T-cell (primary cell): ENCODE data around the gene DHPS. TPM values are rescaled to one million over a fixed set of nuclear protein-coding genes. Genes with fewer than 3 reads are reported as not detected.
"Not testable (repeated sequence)": the region's sequence is repeated elsewhere in the genome, so short reads cannot be mapped to it uniquely, and the experiment has no call there.

Experiments
- ATAC-seq, 4 experiments: fragments of 200-7000 bp in 3 of 4; fragments of 150-1000 bp in 1 of 4; cut with Tn5 transposase; replicated peaks in 1 of 4; 1 replicate in 3 of 4; 2 replicates in 1 of 4; pipeline ENCODE4 v1.10.0; 2021; ENCODE audit warnings: moderate library complexity in 3 of 4, mild to moderate bottlenecking in 2 of 4, moderate number of reproducible peaks in 1 of 4
- CTCF ChIA-PET, 2 donors: fragments of 300-600 bp; sonication (Branson Sonifier 250); formaldehyde crosslinking; loops; one replicate each; lab custom pipeline; 2022; ENCODE audit warnings: antibody characterized with exemption in 2 of 2; lab: Charles Lee
- POLR2A ChIA-PET, 2 donors: fragments of 300-600 bp; sonication (Branson Sonifier 250); formaldehyde crosslinking; loops; one replicate each; lab custom pipeline; 2022; ENCODE audit warnings: antibody characterized with exemption in 2 of 2; lab: Charles Lee
- DNase-seq, 35 experiments: peaks; one replicate each; pipeline versions ENCODE4 v3.0.0 to v3.0.0-alpha.2; 2013 to 2023
- H3K27ac ChIP-seq: one replicate; pipeline ENCODE4 v1.5.1; 2013; ENCODE audit warnings: low read length
- H3K27me3 ChIP-seq, 2 experiments: replicated peaks in 1 of 2; 1 replicate in 1 of 2; 2 replicates in 1 of 2; pipeline versions ENCODE4 v1.6.1 to v1.7.0; 2013; ENCODE audit warnings: low read length in 1 of 2, mixed read lengths in 1 of 2; ENCODE audit not compliant: control insufficient read depth in 2 of 2, insufficient read depth in 2 of 2; ENCODE audit errors: extremely low read depth in 1 of 2
- H3K36me3 ChIP-seq, 2 donors: 1 replicate in 1 of 2; 2 replicates in 1 of 2; pipeline versions ENCODE4 v1.6.1 to v1.7.0; 2013; ENCODE audit warnings: low read length in 1 of 2; ENCODE audit not compliant: control insufficient read depth in 2 of 2, insufficient read depth in 1 of 2; ENCODE audit errors: extremely low read depth in 1 of 2
- H3K4me1 ChIP-seq, 2 experiments: 1 replicate in 1 of 2; 2 replicates in 1 of 2; pipeline versions ENCODE4 v1.6.1 to v1.7.0; 2013; ENCODE audit warnings: low read length in 2 of 2, mixed read lengths in 1 of 2; ENCODE audit not compliant: insufficient read depth in 2 of 2, control insufficient read depth in 1 of 2; ENCODE audit errors: extremely low read depth in 1 of 2
- H3K4me3 ChIP-seq, 2 donors: 1 replicate in 1 of 2; 2 replicates in 1 of 2; pipeline versions ENCODE4 v1.5.1 to v1.7.0; 2013; ENCODE audit warnings: mild to moderate bottlenecking in 2 of 2, low read length in 1 of 2, moderate library complexity in 1 of 2; ENCODE audit not compliant: control insufficient read depth in 1 of 2; ENCODE audit errors: extremely low read depth in 1 of 2
- H3K9me3 ChIP-seq: 2 replicates; pipeline ENCODE4 v1.7.0; 2013
- H3K27ac Mint-ChIP-seq, 2 donors: one replicate each; pipeline ENCODE4 v1.8.0; 2020 to 2021; ENCODE audit warnings: mild to moderate bottlenecking in 2 of 2, mixed read lengths in 2 of 2
- H3K27me3 Mint-ChIP-seq, 2 donors: one replicate each; pipeline ENCODE4 v1.8.0; 2021 to 2022; ENCODE audit warnings: mixed read lengths in 2 of 2
- H3K36me3 Mint-ChIP-seq: one replicate; pipeline ENCODE4 v1.8.0; 2021; ENCODE audit warnings: mixed read lengths
- H3K4me1 Mint-ChIP-seq, 3 donors: one replicate each; pipeline ENCODE4 v1.8.0; 2020 to 2022; ENCODE audit warnings: mixed read lengths in 3 of 3, mild to moderate bottlenecking in 1 of 3
- H3K4me3 Mint-ChIP-seq, 3 donors: one replicate each; pipeline ENCODE4 v1.8.0; 2020 to 2022; ENCODE audit warnings: mild to moderate bottlenecking in 3 of 3, mixed read lengths in 3 of 3, moderate library complexity in 3 of 3
- H3K9me3 Mint-ChIP-seq, 3 donors: one replicate each; pipeline ENCODE4 v1.8.0; 2020 to 2022; ENCODE audit warnings: mixed read lengths in 3 of 3
- WGBS: methylation state at CpG from one replicate; pipeline ENCODE4 v1.1.5; 2013; ENCODE audit warnings: missing lambda C conversion rate; ENCODE audit not compliant: insufficient coverage; 5-methylcytosine and 5-hydroxymethylcytosine counted together
- total RNA-seq, 35 experiments: library from RNA in 6 of 35; stranded (reverse) in 6 of 35; fragments of 120-200 nt in 1 of 35; gene quantifications; one replicate each; pipeline versions ENCODE4 v1.2.1 to v1.2.4 and lab custom pipeline; 2013 to 2026

The DHPS gene
- total RNA-seq, 5 donors from 2014 or later (not counting 1 experiment from before 2014, with no cell fraction given): 141 to 195 (median 177) TPM

GRCh38 chr19:12701596-12702282, 20.1 kb upstream of the DHPS start:
- 95% methylated on average over 29 of the region's 33 CpGs for WGBS
- H3K4me1 ChIP-seq: peaks cover 3 to 6% of the 10 kb centered on the region in 2 experiments
- Mint-ChIP-seq H3K27me3 (no peaks in the 10 kb centered on the region), H3K36me3 (peaks cover 34% of the 10 kb centered on the region), H3K9me3 (no peaks in the 10 kb centered on the region), H3K4me3 (no peak overlapping the region), H3K27ac (no peak overlapping the region), H3K4me1 (peaks cover 0 to 4% (median 4%) of the 10 kb centered on the region in 3 donors)
- ATAC-seq (no peak), DNase-seq (no peak)
- CTCF ChIA-PET: no interaction called here
- H3K4me3 ChIP-seq: no peak overlapping the region
- H3K27me3 ChIP-seq: no peaks in the 10 kb centered on the region
- peaks cover 37 to 53% of the 10 kb centered on the region in 2 donors for H3K36me3 ChIP-seq
- POLR2A ChIA-PET: no interaction called here
- H3K27ac ChIP-seq: no peak overlapping the region
- H3K9me3 ChIP-seq: no peaks in the 10 kb centered on the region

- Mint-ChIP-seq H3K36me3 (peaks cover 13% of the 10 kb centered on the region), H3K27ac (peak overlapping the region; percentile 16 to 24), H3K9me3 (no peaks in the 10 kb centered on the region), H3K4me1 (peaks cover 0 to 14% (median 11%) of the 10 kb centered on the region in 3 donors), H3K4me3 (peak overlapping the region; percentile 9 to 63 (median 54)), H3K27me3 (no peaks in the 10 kb centered on the region)
- no peaks in the 10 kb centered on the region for H3K27me3 ChIP-seq
- ATAC-seq (no peak), DNase-seq (no peak)
- WGBS: 92% methylated on average over 5 of the region's 6 CpGs
- ChIA-PET POLR2A (no interaction called here), CTCF (no interaction called here)
- peaks cover 6 to 26% of the 10 kb centered on the region in 2 experiments for H3K4me1 ChIP-seq
- no peaks in the 10 kb centered on the region for H3K9me3 ChIP-seq
- peaks cover 16 to 19% of the 10 kb centered on the region in 2 donors for H3K36me3 ChIP-seq
- H3K4me3 ChIP-seq: no peak overlapping the region
- H3K27ac ChIP-seq: no peak overlapping the region
These were observed 16.5 kb upstream of the DHPS start for GRCh38 chr19:12698138-12698537.

- Histone ChIP-seq H3K36me3 (peaks cover 12 to 16% of the 10 kb centered on the region in 2 donors), H3K4me1 (peaks cover 6 to 26% of the 10 kb centered on the region in 2 experiments)
- H3K4me1 Mint-ChIP-seq: peaks cover 0 to 14% (median 11%) of the 10 kb centered on the region in 3 donors
- peaks cover 10% of the 10 kb centered on the region for H3K36me3 Mint-ChIP-seq
- not testable (repeated sequence) for H3K9me3 ChIP-seq, H3K27me3 ChIP-seq, DNase-seq, H3K9me3 Mint-ChIP-seq, H3K27ac Mint-ChIP-seq, H3K4me3 ChIP-seq, H3K27ac ChIP-seq, ATAC-seq, H3K27me3 Mint-ChIP-seq
- ChIA-PET POLR2A (interaction anchor here in 1 of 2 donors (1.5 kb wide), 1 partner anchor 19 kb away, joined by 4 read pairs; no protein-coding TSS in a partner anchor), CTCF (interaction anchor here in 1 of 2 donors (1.0 kb wide), 1 partner anchor 15 kb away, joined by 3 read pairs; no protein-coding TSS in a partner anchor)
- WGBS: 93% methylated on average over 14 of the region's 22 CpGs
- H3K4me3 Mint-ChIP-seq: peak overlapping the region; percentile 36 to 84 (median 45)
These were observed 15.7 kb upstream of the DHPS start for GRCh38 chr19:12697425-12697824.

GRCh38 chr19:12696366-12697335, 15.0 kb upstream of the DHPS start, which contains the start of gene FBXW9:
TSS of gene FBXW9 (minus strand) at chr19:12696631. CDS start at chr19:12696581, 50 bp downstream.
- H3K27ac ChIP-seq: peak within 1 kb of the TSS; percentile 90
- H3K4me1 ChIP-seq: peaks cover 6 to 26% of the 10 kb centered on the region in 2 experiments
- peaks cover 7% of the 10 kb centered on the region for H3K36me3 Mint-ChIP-seq
- peak; percentile 90 to 95 (median 92) for ATAC-seq
- peak within 1 kb of the TSS; percentile 84 to 90 (median 89) for H3K4me3 Mint-ChIP-seq
- 3% methylated on average over 45 of the region's 59 CpGs for WGBS
- DNase-seq: peak; percentile 91 to 98 (median 96)
- no peaks in the 10 kb centered on the region for H3K9me3 ChIP-seq
- no peaks in the 10 kb centered on the region for H3K9me3 Mint-ChIP-seq
- peak within 1 kb of the TSS; percentile 70 to 83 for H3K4me3 ChIP-seq
- H3K27me3 Mint-ChIP-seq: no peaks in the 10 kb centered on the region
- ChIA-PET CTCF (interaction anchor here in 1 of 2 donors (0.6 to 1.1 kb wide), 4 partner anchors 16 to 850 kb away, joined by 3 to 4 read pairs (median 3); no protein-coding TSS in a partner anchor), POLR2A (interaction anchor here (0.5 to 1.5 kb wide), 4 partner anchors 18 to 412 kb away, joined by 4 to 16 read pairs (median 8); no protein-coding TSS in a partner anchor)
- H3K27ac Mint-ChIP-seq: peak within 1 kb of the TSS; percentile 93 to 94
- H3K4me1 Mint-ChIP-seq: peaks cover 0 to 14% (median 11%) of the 10 kb centered on the region in 3 donors
- no peaks in the 10 kb centered on the region for H3K27me3 ChIP-seq
- H3K36me3 ChIP-seq: peaks cover 9 to 11% of the 10 kb centered on the region in 2 donors

GRCh38 chr19:12695997-12696365, 14.3 kb upstream of the DHPS start:
- Histone ChIP-seq H3K27ac (no peak overlapping the region), H3K4me3 (peak overlapping the region; percentile 70 to 83), H3K4me1 (peaks cover 6 to 26% of the 10 kb centered on the region in 2 experiments), H3K36me3 (peaks cover 2 to 6% of the 10 kb centered on the region in 2 donors), H3K27me3 (no peaks in the 10 kb centered on the region), H3K9me3 (no peaks in the 10 kb centered on the region)
- Mint-ChIP-seq H3K27me3 (no peaks in the 10 kb centered on the region), H3K4me1 (peaks cover 0 to 14% (median 11%) of the 10 kb centered on the region in 3 donors), H3K9me3 (no peaks in the 10 kb centered on the region), H3K36me3 (peaks cover 3% of the 10 kb centered on the region), H3K4me3 (peak overlapping the region; percentile 84 to 90 (median 89)), H3K27ac (no peak overlapping the region)
- CTCF ChIA-PET: interaction anchor here (0.6 to 1.2 kb wide), 4 partner anchors 56 to 1230 kb away, joined by 3 to 7 read pairs (median 4); no protein-coding TSS in a partner anchor
- POLR2A ChIA-PET: interaction anchor here in 1 of 2 donors (0.5 to 1.5 kb wide), 2 partner anchors 17 to 26 kb away, joined by 4 to 9 read pairs; no protein-coding TSS in a partner anchor
- no peak for DNase-seq
- WGBS: 5% methylated on average over 27 of the region's 36 CpGs
- ATAC-seq: peak in 3 of 4 experiments; percentile 30 to 33 (median 30)
